ENCODE data around the gene IQGAP1.

DNA sequence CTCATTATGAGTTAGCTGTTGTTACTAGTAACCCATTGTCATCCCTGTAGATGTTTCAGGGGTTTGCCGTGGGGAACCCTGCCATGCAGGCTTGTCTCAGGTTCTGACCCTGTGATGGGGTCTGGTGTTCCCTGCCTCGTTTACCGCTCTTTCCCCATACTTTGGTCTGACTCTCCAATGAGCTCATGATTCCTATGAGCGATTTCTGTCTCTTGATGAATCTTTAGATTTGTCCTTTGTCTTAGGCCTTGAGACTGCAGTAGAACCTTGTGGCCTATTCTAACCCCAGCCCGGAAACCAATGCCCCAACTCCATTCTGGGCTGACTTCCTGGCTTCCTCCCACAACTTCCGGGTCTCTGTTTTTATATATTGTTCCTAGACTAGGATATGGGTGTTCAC, 11.3 kb upstream of the IQGAP1 start:
- TF ChIP-seq EZH2 (IDR thresholded peaks at IDR 0.05; ENCODE audit: low read length): no peak
- TF ChIP-seq, protein P1, sequence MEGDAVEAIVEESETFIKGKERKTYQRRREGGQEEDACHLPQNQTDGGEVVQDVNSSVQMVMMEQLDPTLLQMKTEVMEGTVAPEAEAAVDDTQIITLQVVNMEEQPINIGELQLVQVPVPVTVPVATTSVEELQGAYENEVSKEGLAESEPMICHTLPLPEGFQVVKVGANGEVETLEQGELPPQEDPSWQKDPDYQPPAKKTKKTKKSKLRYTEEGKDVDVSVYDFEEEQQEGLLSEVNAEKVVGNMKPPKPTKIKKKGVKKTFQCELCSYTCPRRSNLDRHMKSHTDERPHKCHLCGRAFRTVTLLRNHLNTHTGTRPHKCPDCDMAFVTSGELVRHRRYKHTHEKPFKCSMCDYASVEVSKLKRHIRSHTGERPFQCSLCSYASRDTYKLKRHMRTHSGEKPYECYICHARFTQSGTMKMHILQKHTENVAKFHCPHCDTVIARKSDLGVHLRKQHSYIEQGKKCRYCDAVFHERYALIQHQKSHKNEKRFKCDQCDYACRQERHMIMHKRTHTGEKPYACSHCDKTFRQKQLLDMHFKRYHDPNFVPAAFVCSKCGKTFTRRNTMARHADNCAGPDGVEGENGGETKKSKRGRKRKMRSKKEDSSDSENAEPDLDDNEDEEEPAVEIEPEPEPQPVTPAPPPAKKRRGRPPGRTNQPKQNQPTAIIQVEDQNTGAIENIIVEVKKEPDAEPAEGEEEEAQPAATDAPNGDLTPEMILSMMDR (optimal IDR thresholded peaks at IDR 0.05 in 1 of 3, IDR thresholded peaks at IDR 0.05 in 1 of 3, conservative IDR thresholded peaks at IDR 0.05 in 1 of 3; ENCODE audit: extremely low read depth in 1 of 3, insufficient read depth in 2 of 3, low read length in 3 of 3): no peak
